HG03139 (cell line): Measurements from ENCODE around the gene ZSWIM1.

Experiments
- ATAC-seq: cut with Tn5 transposase; IDR thresholded peaks from one replicate; pipeline ENCODE4 v1.9.1; 2021; ENCODE audit not compliant: unreplicated experiment

Gene ZSWIM1

DNA sequence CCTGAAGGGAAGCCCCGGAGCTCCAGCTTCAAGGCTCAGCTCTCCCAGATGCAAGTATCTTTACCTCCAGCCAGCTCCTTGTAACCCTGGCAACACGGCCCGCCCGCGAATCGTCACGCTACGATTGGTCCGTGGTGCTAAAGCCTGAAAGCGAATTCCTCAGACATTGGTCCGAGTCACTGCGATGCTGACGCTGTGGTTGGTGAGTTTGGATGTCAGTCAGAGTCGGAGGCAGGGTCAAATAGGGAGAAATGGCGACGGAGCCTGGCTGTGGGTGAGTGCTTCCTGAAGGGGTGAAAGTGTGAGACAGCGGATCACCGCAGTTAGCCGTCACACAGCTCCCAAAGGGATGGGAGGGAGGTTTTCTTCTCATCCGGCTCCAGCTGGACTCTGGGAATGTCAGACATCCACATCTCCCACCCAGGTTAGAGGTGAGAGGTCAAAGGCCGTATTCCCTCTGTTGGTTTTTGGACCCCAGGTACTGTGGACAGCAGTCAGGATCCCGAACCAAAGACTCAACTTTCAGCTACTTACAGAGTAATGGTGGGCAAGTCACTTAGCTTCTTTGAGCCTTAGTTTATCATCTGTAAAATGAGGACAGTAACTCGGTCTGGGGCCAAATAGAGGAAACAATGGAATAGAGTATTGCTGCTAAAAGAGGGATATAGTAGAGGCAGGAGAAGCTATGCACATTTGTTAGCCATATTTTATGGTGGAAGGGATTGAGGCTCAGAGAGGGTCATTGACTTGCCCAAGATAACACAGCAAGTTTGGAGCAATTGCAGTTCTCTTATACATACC lies at the start of gene ZSWIM1:
Gene ZSWIM1 (plus strand): TSS at position 240 of the 801 bp plus-strand sequence. CDS start 1,366 bp downstream, outside the sequence.
- peak; percentile 92 for ATAC-seq

GRCh38 chr20:45832619-45833018 lies 48.4 kb upstream of the ZSWIM1 start:
- ATAC-seq: no peak

- ATAC-seq: no peak
These were observed 47.8 kb upstream of the ZSWIM1 start, which contains the start of gene SNX21 for GRCh38 chr20:45833030-45833882. SNX21 (plus strand) TSS chr20:45833799; CDS start chr20:45833920, 121 bp downstream.

GRCh38 chr20:45833883-45834796 lies 46.9 kb upstream of the ZSWIM1 start:
- ATAC-seq: no peak

DNA sequence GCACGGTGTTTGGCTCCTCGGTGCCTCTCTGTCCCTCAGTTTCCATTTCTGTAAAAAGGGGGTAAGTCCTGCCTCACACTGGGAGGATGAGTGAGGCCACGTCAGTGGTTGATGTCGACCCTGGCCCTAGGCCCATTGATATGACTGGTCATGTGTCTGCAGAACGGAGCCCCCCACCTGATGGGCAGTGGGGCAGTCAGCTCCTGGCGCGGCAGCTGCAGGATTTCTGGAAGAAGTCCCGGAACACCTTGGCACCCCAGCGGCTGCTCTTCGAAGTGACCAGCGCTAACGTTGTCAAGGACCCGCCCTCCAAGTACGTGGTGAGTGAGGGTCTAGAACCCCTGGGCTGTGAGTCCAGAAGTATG lies 46.2 kb upstream of the ZSWIM1 start:
- ATAC-seq: no peak

GRCh38 chr20:45835329-45835765 lies 45.7 kb upstream of the ZSWIM1 start:
- ATAC-seq: no peak

GRCh38 chr20:45835825-45836224 lies 45.2 kb upstream of the ZSWIM1 start:
- ATAC-seq: no peak

DNA sequence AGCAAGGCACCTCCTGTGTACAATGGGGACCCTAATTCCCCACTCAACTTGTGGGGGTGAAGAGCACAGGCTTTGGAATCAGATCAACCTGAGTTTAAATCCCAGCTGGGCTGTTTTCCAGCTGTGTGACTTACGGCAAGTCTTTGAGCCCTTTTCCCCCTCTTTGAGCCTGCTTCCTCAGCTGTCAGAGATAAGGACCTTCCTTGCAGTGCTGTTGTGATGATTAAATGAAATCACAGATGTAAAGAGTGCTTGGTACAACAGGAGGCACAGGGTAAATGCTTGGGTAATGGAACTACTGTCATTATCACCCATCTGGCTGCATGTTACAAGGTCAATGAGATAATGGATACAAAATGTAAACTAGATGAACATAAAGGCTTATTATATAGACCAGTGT lies 44.2 kb upstream of the ZSWIM1 start:
- no peak for ATAC-seq

GRCh38 chr20:45840700-45841198 lies 40.3 kb upstream of the ZSWIM1 start:
- no peak for ATAC-seq

GRCh38 chr20:45841407-45842129 lies 39.5 kb upstream of the ZSWIM1 start:
- no peak for ATAC-seq

GRCh38 chr20:45842169-45842812 lies 38.7 kb upstream of the ZSWIM1 start:
- no peak for ATAC-seq

GRCh38 chr20:45843506-45843905 lies 37.5 kb upstream of the ZSWIM1 start:
- ATAC-seq: no peak

- ATAC-seq: no peak
These were observed 35.6 kb upstream of the ZSWIM1 start for GRCh38 chr20:45845452-45845851.

DNA sequence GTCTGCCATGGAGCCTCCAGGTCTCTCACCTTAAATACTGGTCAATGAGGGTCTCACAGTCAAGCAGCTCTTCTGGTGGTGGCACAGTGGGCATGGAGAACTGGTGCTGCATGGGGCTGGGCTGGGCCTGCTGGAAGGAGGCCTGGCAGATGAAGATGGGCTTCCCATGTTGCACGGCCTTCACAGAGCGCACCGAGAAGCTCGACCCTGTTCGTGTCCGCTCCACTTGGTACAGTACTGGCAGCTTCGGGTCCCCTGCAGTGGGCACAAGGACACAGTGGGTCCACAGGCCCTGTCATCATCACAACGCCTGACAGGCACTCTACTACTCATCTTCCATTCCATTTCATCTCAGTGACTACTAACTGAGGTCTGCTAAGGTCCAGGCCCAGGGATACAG lies 32.6 kb upstream of the ZSWIM1 start:
- no peak for ATAC-seq

DNA sequence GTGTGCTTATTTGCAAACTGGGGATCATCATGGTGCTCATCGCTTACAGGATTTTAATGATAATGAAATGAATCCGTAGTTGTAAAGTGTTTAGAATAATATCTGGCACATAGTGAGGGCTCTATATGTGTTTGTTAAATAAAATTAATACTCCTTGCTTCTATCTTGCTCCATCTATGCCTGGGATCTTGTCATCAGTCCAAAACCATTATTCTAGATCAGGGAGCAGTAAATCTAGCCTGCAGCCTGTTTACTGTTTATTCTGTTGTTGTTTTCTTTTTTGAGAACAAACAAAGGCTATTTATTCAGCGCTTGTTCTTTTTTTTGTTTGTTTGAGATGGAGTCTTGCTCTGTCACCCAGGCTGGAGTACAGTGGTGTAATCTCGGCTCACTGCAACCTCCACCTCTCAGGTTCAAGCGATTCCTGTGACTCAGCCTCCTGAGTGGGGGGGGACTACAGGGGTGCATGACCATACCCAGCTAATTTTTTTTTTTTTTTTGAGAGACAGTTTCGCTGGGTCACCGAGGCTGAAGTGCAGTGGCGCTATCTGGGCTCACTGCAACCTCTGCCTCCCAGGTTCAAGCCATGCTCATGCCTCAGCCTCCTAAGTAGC lies 32.0 kb upstream of the ZSWIM1 start:
- ATAC-seq: no peak

DNA sequence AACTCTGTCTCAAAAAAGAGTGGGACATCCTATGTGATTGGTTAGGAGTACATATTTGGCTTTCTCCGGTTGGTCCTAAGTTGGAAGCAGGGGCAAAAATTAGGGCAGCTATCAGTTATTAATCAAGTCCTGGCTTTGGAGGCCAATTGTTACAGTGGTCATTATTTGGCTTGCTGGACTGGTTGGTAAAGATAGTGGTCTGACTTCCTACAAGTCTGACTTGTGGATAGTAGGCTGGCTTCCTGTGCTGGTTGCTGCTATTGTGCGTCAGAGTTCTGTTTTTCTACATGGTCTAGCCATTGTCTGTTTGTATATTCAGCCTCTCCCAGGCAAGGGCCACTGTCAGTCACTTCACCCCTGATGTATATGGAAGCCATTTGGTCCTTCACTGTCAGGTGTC lies 30.8 kb upstream of the ZSWIM1 start:
- ATAC-seq: no peak

- ATAC-seq: no peak
These were observed 30.1 kb upstream of the ZSWIM1 start for GRCh38 chr20:45850926-45851325.

GRCh38 chr20:45851501-45851900 lies 29.5 kb upstream of the ZSWIM1 start:
- ATAC-seq: no peak

GRCh38 chr20:45852326-45852725 lies 28.7 kb upstream of the ZSWIM1 start:
- no peak for ATAC-seq
